Fibroblast of gingiva (primary cell): ENCODE results near the gene PVALEF.
"Not testable (repeated sequence)": the region's sequence is repeated elsewhere in the genome, so short reads cannot be mapped to it uniquely, and the experiment has no call there.

Experiments
- DNase-seq: peaks from one replicate; pipeline ENCODE4 v3.0.0-alpha.2; 2011; ENCODE audit warnings: low read depth

PVALEF gene

GRCh38 chr17:81221371-81221841 is 56.1 kb downstream of the PVALEF start:
- DNase-seq: no peak

GRCh38 chr17:81221842-81222619 is 56.7 kb downstream of the PVALEF start:
- no peak for DNase-seq

- no peak for DNase-seq
Observed at GRCh38 chr17:81222620-81222905, 57.3 kb downstream of the PVALEF start.

GRCh38 chr17:81222906-81223761 is 57.8 kb downstream of the PVALEF start, which contains the start of gene CEP131:
Gene CEP131, minus strand, starts transcription at chr17:81222965. Its CDS starts 2,909 bp downstream, at chr17:81220056.
- peak; percentile 98 for DNase-seq

- DNase-seq: no peak
Observed at GRCh38 chr17:81223762-81224130, 58.4 kb downstream of the PVALEF start.

- DNase-seq: not testable (repeated sequence)
Observed at GRCh38 chr17:81227630-81228029, 62.3 kb downstream of the PVALEF start.

GRCh38 chr17:81228420-81228819 is 63.1 kb downstream of the PVALEF start:
- DNase-seq: no peak

- DNase-seq: no peak
Observed at GRCh38 chr17:81228834-81229665, 63.7 kb downstream of the PVALEF start.

- DNase-seq: no peak
Observed at GRCh38 chr17:81229666-81229920, 64.3 kb downstream of the PVALEF start.

GRCh38 chr17:81230043-81230820 is 64.9 kb downstream of the PVALEF start:
- DNase-seq: no peak

- DNase-seq: no peak
Observed at GRCh38 chr17:81231121-81231645, 65.9 kb downstream of the PVALEF start.

- no peak for DNase-seq
Observed at GRCh38 chr17:81231766-81232581, 66.7 kb downstream of the PVALEF start.
